ENCODE measurements around the gene TREM1.

Gene TREM1

GRCh38 chr6:41272591-41273240 lies 13.8 kb downstream of the TREM1 start:
- H3K9ac ChIP-seq (ENCODE audit: low read depth, low read length) = no peak overlapping the region
- no peaks in the 10 kb centered on the region for H3K4me1 ChIP-seq (ENCODE audit: control insufficient read depth, insufficient read depth, low read length)

GRCh38 chr6:41271901-41272395 lies 14.5 kb downstream of the TREM1 start:
- Histone ChIP-seq H3K36me3 (ENCODE audit: insufficient read depth, low read length) (no peaks in the 10 kb centered on the region), H3K9ac (ENCODE audit: low read depth, low read length) (no peak overlapping the region), H3K27me3 (ENCODE audit: control insufficient read depth, insufficient read depth, low read length) (peaks cover 10% of the 10 kb centered on the region), H3K9me3 (replicated peaks; ENCODE audit: low read length) (no peaks in the 10 kb centered on the region), H3K4me2 (ENCODE audit: low read length) (no peak overlapping the region), H3K4me3 (ENCODE audit: low read length) (no peak overlapping the region), H3K4me1 (ENCODE audit: control insufficient read depth, insufficient read depth, low read length) (no peaks in the 10 kb centered on the region)

More at GRCh38 chr6:41272591-41273240, 13.8 kb downstream of the TREM1 start:
- no peaks in the 10 kb centered on the region for H3K36me3 ChIP-seq (ENCODE audit: insufficient read depth, low read length)
- H3K27me3 ChIP-seq (ENCODE audit: control insufficient read depth, insufficient read depth, low read length) = peaks cover 10% of the 10 kb centered on the region
- no peak overlapping the region for H3K4me3 ChIP-seq (ENCODE audit: low read length)
- no peaks in the 10 kb centered on the region for H3K9me3 ChIP-seq (replicated peaks; ENCODE audit: low read length)
- H3K4me2 ChIP-seq (ENCODE audit: low read length) = no peak overlapping the region

- no peaks in the 10 kb centered on the region for H3K36me3 ChIP-seq (ENCODE audit: insufficient read depth, low read length)
- no peaks in the 10 kb centered on the region for H3K9me3 ChIP-seq (replicated peaks; ENCODE audit: low read length)
- H3K27me3 ChIP-seq (ENCODE audit: control insufficient read depth, insufficient read depth, low read length) = no peaks in the 10 kb centered on the region
- H3K9ac ChIP-seq (ENCODE audit: low read depth, low read length) = no peak overlapping the region
- no peak overlapping the region for H3K4me3 ChIP-seq (ENCODE audit: low read length)
- no peak overlapping the region for H3K4me2 ChIP-seq (ENCODE audit: low read length)
- no peaks in the 10 kb centered on the region for H3K4me1 ChIP-seq (ENCODE audit: control insufficient read depth, insufficient read depth, low read length)
These were observed 16.8 kb downstream of the TREM1 start for GRCh38 chr6:41269716-41270115.

- H3K9me3 ChIP-seq (replicated peaks; ENCODE audit: low read length) = no peaks in the 10 kb centered on the region
- H3K4me1 ChIP-seq (ENCODE audit: control insufficient read depth, insufficient read depth, low read length) = no peaks in the 10 kb centered on the region
- H3K4me2 ChIP-seq (ENCODE audit: low read length) = no peak overlapping the region
- no peak overlapping the region for H3K4me3 ChIP-seq (ENCODE audit: low read length)
- H3K36me3 ChIP-seq (ENCODE audit: insufficient read depth, low read length) = no peaks in the 10 kb centered on the region
- H3K9ac ChIP-seq (ENCODE audit: low read depth, low read length) = no peak overlapping the region
- H3K27me3 ChIP-seq (ENCODE audit: control insufficient read depth, insufficient read depth, low read length) = no peaks in the 10 kb centered on the region
These were observed 17.3 kb downstream of the TREM1 start for GRCh38 chr6:41269166-41269565.

GRCh38 chr6:41268478-41268877 lies 18.0 kb downstream of the TREM1 start:
- H3K4me1 ChIP-seq (ENCODE audit: control insufficient read depth, insufficient read depth, low read length) = no peaks in the 10 kb centered on the region
- no peak overlapping the region for H3K4me3 ChIP-seq (ENCODE audit: low read length)
- H3K36me3 ChIP-seq (ENCODE audit: insufficient read depth, low read length) = no peaks in the 10 kb centered on the region
- H3K27me3 ChIP-seq (ENCODE audit: control insufficient read depth, insufficient read depth, low read length) = no peaks in the 10 kb centered on the region
- peaks cover 3% of the 10 kb centered on the region for H3K9me3 ChIP-seq (replicated peaks; ENCODE audit: low read length)
- H3K4me2 ChIP-seq (ENCODE audit: low read length) = no peak overlapping the region
- H3K9ac ChIP-seq (ENCODE audit: low read depth, low read length) = no peak overlapping the region

GRCh38 chr6:41266541-41266940 lies 19.9 kb downstream of the TREM1 start:
- H3K4me1 ChIP-seq (ENCODE audit: control insufficient read depth, insufficient read depth, low read length) = no peaks in the 10 kb centered on the region
- no peak overlapping the region for H3K9ac ChIP-seq (ENCODE audit: low read depth, low read length)
- peaks cover 6% of the 10 kb centered on the region for H3K9me3 ChIP-seq (replicated peaks; ENCODE audit: low read length)
- H3K27me3 ChIP-seq (ENCODE audit: control insufficient read depth, insufficient read depth, low read length) = no peaks in the 10 kb centered on the region
- no peak overlapping the region for H3K4me2 ChIP-seq (ENCODE audit: low read length)
- no peak overlapping the region for H3K4me3 ChIP-seq (ENCODE audit: low read length)
- H3K36me3 ChIP-seq (ENCODE audit: insufficient read depth, low read length) = no peaks in the 10 kb centered on the region

- peaks cover 6% of the 10 kb centered on the region for H3K9me3 ChIP-seq (replicated peaks; ENCODE audit: low read length)
- no peak overlapping the region for H3K9ac ChIP-seq (ENCODE audit: low read depth, low read length)
- no peaks in the 10 kb centered on the region for H3K27me3 ChIP-seq (ENCODE audit: control insufficient read depth, insufficient read depth, low read length)
- H3K4me3 ChIP-seq (ENCODE audit: low read length) = no peak overlapping the region
- no peaks in the 10 kb centered on the region for H3K4me1 ChIP-seq (ENCODE audit: control insufficient read depth, insufficient read depth, low read length)
- H3K4me2 ChIP-seq (ENCODE audit: low read length) = no peak overlapping the region
- H3K36me3 ChIP-seq (ENCODE audit: insufficient read depth, low read length) = no peaks in the 10 kb centered on the region
These were observed 23.2 kb downstream of the TREM1 start for GRCh38 chr6:41263267-41263666.

GRCh38 chr6:41262401-41262800 lies 24.1 kb downstream of the TREM1 start:
- Histone ChIP-seq H3K9ac (ENCODE audit: low read depth, low read length) (no peak overlapping the region), H3K27me3 (ENCODE audit: control insufficient read depth, insufficient read depth, low read length) (no peaks in the 10 kb centered on the region), H3K36me3 (ENCODE audit: insufficient read depth, low read length) (no peaks in the 10 kb centered on the region), H3K9me3 (replicated peaks; ENCODE audit: low read length) (peaks cover 6% of the 10 kb centered on the region), H3K4me1 (ENCODE audit: control insufficient read depth, insufficient read depth, low read length) (no peaks in the 10 kb centered on the region), H3K4me3 (ENCODE audit: low read length) (no peak overlapping the region), H3K4me2 (ENCODE audit: low read length) (no peak overlapping the region)

- Histone ChIP-seq H3K4me1 (ENCODE audit: control insufficient read depth, insufficient read depth, low read length) (no peaks in the 10 kb centered on the region), H3K4me3 (ENCODE audit: low read length) (no peak overlapping the region), H3K27me3 (ENCODE audit: control insufficient read depth, insufficient read depth, low read length) (no peaks in the 10 kb centered on the region), H3K4me2 (ENCODE audit: low read length) (no peak overlapping the region), H3K9me3 (replicated peaks; ENCODE audit: low read length) (peaks cover under 1% of the 10 kb centered on the region), H3K36me3 (ENCODE audit: insufficient read depth, low read length) (no peaks in the 10 kb centered on the region), H3K9ac (ENCODE audit: low read depth, low read length) (no peak overlapping the region)
These were observed 28.3 kb downstream of the TREM1 start for GRCh38 chr6:41258196-41258493.

GRCh38 chr6:41257369-41258195 lies 28.9 kb downstream of the TREM1 start:
- H3K36me3 ChIP-seq (ENCODE audit: insufficient read depth, low read length) = no peaks in the 10 kb centered on the region
- no peak overlapping the region for H3K9ac ChIP-seq (ENCODE audit: low read depth, low read length)
- H3K9me3 ChIP-seq (replicated peaks; ENCODE audit: low read length) = no peaks in the 10 kb centered on the region
- no peak overlapping the region for H3K4me2 ChIP-seq (ENCODE audit: low read length)
- H3K27me3 ChIP-seq (ENCODE audit: control insufficient read depth, insufficient read depth, low read length) = no peaks in the 10 kb centered on the region
- H3K4me3 ChIP-seq (ENCODE audit: low read length) = no peak overlapping the region
- no peaks in the 10 kb centered on the region for H3K4me1 ChIP-seq (ENCODE audit: control insufficient read depth, insufficient read depth, low read length)

- H3K4me3 ChIP-seq (ENCODE audit: low read length) = no peak overlapping the region
- no peaks in the 10 kb centered on the region for H3K9me3 ChIP-seq (replicated peaks; ENCODE audit: low read length)
- no peaks in the 10 kb centered on the region for H3K4me1 ChIP-seq (ENCODE audit: control insufficient read depth, insufficient read depth, low read length)
- no peak overlapping the region for H3K4me2 ChIP-seq (ENCODE audit: low read length)
- H3K36me3 ChIP-seq (ENCODE audit: insufficient read depth, low read length) = no peaks in the 10 kb centered on the region
- H3K9ac ChIP-seq (ENCODE audit: low read depth, low read length) = no peak overlapping the region
- no peaks in the 10 kb centered on the region for H3K27me3 ChIP-seq (ENCODE audit: control insufficient read depth, insufficient read depth, low read length)
These were observed 30.1 kb downstream of the TREM1 start for GRCh38 chr6:41256383-41256782.
